ENCODE results near the gene KLF4.
A peak's percentile ranks its signal among the peaks of the same experiment; 100 is the strongest.
"Not testable (repeated sequence)": the region's sequence is repeated elsewhere in the genome, so short reads cannot be mapped to it uniquely, and the experiment has no call there.

The KLF4 gene

DNA sequence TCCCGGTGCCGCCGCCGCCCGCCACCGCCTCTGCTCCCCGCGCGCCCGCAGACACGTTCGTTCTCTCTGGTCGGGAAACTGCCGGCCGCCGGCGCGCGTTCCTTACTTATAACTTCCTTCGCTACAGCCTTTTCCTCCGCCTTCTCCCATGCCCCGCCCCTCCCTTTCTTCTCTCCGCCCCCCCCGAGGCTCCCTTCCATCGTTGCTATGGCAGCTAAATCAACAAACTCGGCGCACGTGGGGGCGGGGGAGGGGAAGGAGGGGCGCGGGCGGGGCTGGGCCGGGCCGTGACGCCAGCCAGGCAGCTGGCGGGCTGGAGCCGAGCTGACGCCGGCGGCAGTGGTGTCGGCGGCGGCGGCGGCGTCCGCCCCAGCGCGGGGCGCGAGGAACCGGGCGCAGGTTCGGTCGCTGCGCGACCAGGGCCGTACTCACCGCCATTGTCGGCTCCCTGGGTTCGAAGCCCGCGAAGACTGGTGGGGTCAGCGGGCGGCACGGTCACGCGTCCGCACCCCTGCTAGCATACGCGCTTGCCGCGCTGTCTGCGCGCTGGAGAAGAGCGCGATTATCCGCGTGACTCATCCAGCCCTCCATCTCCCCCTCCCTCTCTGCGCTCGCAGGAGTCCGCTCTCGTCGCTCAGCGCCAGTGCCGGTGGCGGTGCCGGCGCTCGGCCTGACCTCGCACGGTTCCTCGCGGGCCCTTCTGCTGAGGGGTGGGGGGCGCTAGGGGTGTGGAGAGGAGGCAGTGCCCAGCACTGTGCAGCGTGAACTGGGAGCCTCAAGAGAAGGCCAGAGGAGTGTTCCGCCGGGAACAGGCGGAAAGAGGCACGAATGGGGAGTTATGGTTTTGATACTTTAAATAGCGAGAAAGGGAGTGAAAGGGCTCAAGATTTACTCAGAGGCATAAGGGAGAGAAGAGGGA is at the start of gene KLF4:
Gene KLF4, minus strand, starts transcription at position 83 of the 919 bp plus-strand sequence. CDS start 597 bp downstream, outside the sequence.
- DNase-seq (ENCODE audit: low spot score): peak; percentile 53

DNA sequence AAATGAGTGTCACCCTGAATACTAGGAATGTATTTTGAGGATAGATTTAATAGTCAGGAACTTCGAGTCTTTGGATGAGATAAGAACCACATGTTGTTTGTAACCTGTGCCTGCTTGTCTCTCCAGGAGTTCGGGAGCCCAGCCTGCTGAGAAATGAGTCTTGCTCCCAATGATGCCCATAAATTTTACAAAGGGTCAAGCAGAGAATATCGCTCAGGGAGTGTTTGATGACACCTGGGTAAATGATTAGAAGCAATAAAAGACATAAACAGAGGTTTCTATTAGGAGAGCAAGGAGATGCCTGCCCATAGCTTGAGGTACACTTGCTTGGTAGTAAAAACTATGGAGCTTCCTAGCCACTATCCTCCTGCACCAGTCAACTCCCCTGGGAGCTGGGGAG is 46.9 kb upstream of the KLF4 start:
- no peak for DNase-seq (ENCODE audit: low spot score)

DNA sequence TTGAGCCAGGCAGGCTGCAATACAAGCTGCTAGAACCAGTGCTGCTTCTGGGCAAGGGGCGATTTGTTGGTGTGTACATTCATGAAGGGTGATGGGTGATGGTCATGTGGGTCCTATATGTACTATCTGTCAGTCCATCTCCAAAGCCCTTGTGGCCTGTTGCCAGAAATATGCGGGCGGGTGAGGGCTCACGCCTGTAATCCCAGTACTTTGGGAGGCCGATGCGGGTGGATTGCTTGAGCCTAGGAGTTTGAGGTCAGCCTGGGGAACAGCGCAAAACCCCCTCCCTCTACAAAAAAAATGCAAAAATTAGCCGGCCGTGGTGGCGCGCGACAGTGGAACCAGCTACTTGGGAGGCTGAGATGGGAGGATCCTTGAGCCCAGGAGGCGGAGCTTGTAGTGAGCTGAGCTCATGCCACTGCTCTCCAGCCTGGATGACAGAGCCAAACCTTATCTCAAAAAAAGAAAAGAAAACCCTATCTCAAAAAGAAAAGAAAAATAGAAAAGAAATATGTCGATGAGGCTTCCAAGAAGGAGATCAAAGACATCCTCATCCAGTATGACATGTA is 45.0 kb upstream of the KLF4 start:
- no peak for DNase-seq (ENCODE audit: low spot score)

DNA sequence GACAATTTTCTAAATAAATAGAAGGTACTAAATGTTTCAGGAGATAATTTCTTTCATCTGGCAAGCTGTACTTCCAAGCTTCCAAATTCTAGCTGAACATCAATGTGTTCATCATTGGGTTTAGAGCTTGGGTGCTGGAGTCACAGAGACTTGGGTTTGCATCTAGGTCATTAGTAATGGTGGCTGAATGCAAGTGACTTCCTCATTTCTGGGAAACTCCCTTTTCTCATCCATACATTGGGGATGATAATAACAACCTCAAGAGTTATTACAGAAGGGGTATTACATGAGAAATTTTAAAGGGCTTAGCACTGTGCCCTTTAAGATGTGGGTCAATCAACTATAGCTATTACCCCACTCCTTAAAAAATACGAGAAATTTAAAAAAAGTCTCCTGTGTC is 41.1 kb upstream of the KLF4 start:
- no peak for DNase-seq (ENCODE audit: low spot score)

DNA sequence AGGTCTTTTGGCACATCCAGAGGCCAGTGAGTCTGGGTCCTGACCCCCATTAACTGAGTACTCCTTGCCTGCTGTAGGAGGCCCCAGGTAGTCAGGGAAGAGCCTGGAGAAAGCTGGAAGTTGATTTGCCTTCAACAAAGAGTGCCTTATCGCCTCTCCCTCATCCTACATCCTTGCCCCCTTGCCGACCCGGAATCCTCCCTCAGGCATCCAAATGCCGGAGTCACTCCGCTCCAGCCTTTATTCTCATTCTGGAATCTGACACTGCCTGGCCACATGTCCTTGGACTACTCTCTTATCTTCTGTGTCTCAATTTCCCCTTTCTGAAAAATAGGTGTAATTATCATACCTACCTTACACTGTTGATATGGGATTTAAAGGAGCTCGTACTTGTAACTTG is 39.1 kb upstream of the KLF4 start:
- DNase-seq (ENCODE audit: low spot score): no peak

DNA sequence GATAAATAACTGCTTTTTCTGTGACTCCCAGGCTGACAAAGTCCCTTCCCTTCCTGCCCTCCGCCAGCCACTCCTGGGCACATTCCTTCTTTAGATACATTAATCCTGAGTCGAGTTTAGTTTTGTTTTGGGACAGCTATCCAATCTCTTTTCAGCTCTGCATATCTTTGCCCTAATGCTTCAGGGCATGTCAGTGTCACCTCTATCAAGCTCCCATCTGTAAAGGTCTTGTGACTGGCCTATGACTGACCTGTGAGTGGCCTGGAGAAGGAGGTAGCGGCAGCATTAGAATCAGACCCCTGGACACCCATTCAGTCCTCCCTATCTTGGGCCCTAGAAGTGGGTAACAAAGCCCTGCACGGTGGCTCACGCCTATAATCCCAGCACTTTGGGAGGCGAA is 34.0 kb upstream of the KLF4 start:
- DNase-seq (ENCODE audit: low spot score): no peak

DNA sequence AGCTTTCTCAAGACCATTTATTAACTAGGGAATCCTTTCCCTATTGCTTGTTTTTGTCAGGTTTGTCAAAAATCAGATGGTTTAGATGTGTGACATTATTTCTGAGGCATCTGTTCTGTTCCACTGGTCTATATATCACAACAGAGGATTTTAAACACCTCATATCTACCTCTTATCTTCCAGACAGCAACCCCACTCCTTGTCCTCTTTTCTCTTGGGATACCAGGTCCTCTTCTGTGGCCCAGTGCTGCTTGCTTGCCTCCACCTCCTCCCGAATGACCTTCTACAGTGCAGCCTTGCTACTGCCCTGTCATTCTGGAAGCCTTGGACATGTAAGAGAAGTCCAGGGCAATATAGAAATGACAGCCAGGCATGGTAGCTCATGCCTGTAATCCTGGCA is 30.6 kb upstream of the KLF4 start:
- no peak for DNase-seq (ENCODE audit: low spot score)

DNA sequence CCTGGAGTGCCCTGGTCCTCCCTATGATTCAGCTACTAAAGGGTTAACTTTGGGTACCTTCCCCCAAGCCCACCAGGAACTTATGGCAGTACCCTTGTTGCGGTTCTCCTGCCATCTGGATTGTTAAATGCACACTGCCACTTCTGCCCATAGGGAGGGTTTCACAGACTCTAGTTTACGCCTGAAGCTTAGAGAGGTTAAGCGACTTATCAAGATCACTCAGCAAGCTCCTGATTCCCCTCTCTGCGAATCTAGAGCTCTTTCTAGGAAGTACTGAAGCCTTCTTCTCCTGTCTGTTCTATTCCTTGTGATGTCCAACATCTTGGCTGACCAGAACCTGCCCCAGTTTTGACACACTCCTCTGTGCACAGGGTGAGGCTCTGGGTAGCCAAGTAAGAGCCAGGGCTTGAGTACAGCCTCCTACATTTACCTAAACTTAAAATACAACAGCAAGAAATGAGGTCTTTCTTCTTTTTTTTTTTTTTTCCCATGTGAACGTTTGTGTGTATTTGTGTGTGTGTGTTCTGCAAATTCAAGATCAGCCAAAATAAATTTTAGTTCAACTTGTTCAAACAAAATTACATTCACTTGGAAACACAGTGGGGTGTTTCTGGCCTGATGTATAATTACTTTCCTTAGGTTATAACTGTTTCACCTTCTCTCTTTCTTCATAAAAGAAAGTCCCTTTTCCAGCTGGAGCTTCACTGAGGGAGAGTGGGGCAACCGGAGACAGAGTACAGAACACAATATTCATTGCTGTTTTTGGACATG is 28.7 kb upstream of the KLF4 start:
- DNase-seq (ENCODE audit: low spot score): no peak

DNA sequence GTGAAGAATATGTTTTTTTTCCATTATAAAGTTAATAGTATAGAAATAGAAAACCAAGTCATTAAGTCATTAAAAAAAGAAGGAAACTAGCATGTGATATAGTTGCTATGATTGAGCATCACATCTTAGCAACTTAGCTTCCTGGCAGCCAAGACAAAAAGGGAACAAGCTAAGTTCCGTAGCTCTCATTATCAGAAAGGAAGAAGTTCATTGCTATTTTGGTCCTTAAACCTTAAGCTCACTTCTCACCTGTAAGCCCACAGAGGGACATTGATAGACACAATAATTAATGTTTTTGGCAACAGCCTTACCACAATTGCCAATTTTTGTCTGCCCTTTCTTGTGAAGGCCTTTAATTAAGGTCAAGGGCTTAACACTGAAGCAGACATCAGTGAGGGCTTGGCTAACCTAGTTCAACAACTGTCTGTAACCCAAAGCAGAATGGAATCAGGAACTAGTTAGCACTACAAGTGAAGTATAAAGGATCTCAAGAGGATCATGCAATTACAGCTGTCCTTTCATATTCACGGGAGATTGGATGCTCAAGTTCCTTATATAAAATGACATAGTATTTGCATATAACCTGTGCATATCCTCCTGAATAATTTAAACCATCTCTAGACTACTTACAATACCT is 24.0 kb upstream of the KLF4 start:
- peak; percentile 2 for DNase-seq (ENCODE audit: low spot score)

DNA sequence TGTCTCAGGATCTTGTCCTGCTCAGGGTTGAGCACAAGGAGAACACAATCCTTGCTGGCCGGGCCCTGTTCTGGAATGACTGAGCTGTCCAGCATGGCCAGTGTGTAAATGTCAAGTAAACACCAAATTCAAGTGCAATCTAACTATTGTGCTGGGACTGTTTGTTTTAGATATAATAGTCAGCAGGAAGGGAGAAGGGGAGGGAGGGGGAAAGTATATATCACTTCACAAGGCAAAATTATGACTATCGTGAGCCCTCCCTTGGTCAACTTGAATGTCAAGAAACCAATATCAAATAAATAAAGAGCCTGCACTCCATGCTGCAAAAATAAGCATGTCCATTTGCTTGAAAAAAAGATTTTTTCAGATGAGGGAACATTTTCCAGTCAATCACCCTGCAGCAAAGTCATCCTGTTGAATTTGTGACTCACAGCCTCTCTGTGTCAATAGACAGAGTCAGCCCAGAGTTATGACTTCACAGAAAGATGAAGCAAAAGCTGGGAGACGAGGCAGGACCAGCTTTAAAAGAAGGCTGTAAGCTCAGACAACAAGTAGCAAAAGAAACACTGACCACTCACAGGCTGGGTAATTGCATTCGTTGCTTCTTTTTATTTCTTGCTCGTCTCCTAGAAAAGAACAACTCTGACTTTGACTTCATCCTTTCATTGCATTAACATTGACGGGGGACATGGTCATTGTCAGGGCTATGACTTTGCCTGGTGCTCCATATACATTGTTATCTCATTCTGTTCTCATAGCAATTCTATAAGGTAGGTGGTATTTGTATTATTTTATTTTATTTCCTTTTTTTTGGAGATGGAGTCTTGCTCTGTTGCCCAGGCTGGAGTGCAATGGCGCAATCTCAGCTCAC is 15.3 kb upstream of the KLF4 start:
- DNase-seq (ENCODE audit: low spot score): no peak

DNA sequence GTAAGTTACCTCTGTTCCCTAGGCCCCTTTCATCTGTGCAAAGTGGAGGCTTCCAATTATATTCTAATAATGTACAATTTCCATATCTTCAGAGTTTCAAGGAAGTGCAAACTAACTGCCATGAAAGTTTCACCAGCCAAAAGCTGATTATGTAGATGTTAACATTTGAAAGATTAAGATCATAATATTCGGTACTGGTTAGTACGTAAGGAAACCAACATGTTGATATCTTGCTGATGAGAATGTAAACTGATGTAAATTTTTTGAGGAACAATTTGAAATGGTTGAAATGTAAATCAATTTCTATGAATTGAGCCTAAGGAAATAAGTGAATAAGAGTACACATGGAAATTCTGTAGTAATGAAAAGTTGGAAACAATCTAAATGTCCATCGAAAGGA is 12.9 kb upstream of the KLF4 start:
- no peak for DNase-seq (ENCODE audit: low spot score)

DNA sequence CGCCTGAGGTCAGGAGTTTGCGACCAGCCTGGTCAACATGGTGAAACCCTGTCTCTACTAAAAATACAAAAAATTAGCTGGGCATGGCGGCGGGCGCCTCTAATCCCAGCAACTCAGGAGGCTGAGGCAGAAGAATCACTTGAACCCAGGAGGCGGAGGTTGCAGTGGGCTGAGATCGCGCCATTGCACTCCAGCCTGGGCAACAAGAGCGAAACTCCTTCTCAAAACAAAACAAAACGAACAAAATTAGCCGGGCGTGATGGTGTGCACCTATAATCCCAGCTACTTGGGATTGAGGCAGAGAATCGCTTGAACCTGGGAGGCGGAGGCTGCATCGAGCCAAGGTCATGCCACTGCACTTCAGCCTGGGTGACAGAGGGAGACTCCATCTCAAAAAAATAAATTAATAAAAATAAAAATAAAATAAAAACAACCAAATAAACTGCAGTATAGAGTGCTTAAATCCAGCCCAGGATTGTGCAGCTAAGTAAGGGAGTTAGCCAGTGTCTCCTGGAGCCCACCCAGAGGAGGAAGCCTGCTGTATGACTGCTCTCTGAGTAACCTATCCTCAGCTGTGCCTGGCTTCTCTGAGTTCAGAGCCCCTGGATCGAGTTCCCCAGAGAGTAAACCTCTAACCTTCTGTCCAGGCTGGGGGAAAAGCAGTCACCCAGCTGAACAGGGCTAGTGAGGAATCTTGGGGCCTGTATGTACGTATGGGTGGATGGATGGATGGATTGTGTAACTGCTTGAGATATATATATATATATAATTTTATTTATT is 11.0 kb upstream of the KLF4 start:
- not testable (repeated sequence) for DNase-seq (ENCODE audit: low spot score)

DNA sequence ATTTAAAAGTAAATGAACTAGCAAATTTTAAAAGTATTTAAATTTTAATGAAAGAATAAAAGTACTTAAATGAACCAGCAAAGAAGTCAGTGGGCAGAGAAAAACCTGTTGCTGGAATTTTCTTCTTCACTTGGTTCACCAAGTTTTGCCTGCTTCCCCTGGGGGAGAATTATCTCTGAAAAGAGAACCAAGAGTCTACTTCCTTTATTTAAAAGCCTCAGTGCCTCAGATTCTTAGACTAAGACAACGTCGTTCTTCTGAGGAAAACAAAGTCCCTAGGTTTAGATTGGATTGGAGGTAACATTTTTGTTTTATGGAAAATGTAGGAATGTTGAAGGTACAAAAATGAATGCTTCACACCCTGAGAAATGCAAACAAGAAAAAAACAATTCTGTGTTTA is 7.4 kb upstream of the KLF4 start:
- no peak for DNase-seq (ENCODE audit: low spot score)

DNA sequence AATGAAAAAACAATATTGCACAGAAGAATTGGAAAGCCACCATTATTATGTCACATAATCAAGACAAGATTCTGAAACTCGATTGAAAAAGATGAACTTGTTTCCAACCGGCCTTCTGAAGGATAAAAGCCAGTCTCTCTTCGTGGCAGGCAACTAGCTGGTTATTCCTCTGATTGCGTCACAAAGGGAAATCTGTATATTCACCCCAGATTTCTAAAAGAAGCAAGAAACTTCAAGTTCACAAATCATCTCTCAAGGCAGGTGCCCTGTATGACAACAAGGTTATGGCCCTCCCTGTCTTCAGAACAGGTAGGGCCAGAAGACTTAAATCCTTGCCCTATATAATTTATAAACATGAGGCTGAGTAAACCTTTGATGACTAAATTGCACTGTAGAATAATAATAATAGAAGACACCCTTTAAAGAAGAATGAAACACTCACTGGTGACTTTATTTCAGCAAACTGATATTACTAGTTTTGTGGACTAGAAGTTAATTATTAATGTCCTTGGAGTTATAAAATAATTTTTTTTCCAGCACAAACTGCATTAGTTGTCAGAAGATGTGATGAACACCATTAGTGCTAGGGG is 2.9 kb upstream of the KLF4 start:
- no peak for DNase-seq (ENCODE audit: low spot score)

DNA sequence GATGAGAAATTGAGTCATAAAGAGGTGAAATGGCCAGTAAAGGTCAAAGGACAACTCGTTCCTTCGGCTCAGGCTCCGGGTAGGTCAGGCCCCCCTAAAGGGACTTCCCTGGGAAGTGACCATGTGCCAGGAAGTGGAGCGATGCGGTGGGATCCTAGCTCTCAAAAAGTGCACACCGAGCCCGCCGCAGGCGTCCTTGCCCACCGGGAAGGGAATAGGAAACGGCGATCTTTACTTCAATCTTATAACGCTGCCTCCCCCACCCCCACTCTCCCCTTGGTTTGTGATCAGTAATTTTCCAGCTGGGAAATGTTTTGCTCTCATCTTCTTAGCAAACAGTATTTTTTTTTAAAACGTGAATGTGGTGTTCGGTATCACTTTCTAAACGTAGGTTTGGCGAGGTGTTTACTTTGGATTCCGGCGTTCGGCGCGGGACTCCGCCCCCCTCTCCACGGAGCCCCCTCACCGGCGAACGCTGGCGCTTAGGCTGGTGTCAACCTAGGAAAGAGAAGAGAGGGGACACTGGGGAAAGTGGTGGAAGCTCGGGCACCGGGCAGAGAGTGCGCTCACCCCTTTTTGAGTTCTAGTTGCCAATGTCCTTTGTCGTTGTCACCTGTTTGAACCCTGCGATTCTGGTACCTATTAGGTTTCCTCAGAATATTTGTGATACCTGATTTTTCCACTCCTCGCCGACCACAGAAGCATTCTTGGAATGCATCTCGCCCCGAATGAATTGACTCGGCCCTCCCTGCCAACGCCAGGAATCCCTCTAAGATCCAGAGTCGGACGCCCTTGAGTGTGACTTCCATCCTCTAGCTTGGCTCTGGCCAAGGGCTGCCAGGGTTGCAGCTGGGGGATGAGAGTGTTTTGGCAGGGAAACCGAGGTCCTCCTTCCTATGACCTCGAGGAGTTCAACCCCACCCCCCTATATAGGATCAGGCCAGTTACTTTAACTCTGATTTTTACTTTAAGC is 1.8 kb upstream of the KLF4 start:
- no peak for DNase-seq (ENCODE audit: low spot score)

DNA sequence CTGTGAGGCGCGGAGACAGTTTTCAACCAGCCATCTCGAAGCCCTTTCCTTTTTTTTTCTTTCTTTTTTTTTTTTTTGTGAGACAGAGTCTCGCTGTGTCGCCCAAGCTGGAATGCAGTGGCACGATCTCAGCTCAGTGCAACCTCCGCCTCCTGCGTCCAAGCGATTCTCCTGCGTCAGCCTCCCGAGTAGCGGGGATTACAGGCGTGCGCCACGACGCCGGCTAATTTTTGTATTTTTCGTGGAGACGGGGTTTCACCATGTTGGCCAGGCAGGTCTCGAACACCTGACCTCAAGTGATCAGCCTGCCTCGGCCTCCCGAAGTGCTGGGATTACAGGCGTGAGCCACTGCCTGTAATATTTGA is 1.0 kb upstream of the KLF4 start:
- not testable (repeated sequence) for DNase-seq (ENCODE audit: low spot score)

DNA sequence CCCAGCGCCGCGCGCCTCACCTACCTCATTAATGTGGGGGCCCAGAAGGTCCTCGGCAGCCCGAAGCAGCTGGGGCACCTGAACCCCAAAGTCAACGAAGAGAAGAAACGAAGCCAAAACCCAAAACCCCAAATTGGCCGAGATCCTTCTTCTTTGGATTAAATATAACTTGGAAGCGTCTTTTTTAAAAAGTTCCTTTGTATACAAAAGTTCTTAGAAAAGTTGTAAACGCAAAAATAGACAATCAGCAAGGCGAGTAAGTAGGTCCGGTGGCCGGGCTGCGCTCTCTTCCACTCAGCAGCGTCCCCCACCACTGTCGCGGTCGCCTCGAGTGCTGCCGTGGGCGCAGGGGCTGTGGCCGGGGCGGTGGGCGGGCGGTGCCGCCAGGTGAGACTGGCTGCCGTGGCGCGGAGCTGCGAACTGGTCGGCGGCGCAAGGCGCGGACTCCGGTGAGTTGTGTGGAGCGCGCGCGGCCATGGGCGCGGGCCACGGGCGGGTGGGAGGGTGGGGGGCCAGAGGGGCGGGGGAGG is 360 bp downstream of the KLF4 start:
- no peak for DNase-seq (ENCODE audit: low spot score)

DNA sequence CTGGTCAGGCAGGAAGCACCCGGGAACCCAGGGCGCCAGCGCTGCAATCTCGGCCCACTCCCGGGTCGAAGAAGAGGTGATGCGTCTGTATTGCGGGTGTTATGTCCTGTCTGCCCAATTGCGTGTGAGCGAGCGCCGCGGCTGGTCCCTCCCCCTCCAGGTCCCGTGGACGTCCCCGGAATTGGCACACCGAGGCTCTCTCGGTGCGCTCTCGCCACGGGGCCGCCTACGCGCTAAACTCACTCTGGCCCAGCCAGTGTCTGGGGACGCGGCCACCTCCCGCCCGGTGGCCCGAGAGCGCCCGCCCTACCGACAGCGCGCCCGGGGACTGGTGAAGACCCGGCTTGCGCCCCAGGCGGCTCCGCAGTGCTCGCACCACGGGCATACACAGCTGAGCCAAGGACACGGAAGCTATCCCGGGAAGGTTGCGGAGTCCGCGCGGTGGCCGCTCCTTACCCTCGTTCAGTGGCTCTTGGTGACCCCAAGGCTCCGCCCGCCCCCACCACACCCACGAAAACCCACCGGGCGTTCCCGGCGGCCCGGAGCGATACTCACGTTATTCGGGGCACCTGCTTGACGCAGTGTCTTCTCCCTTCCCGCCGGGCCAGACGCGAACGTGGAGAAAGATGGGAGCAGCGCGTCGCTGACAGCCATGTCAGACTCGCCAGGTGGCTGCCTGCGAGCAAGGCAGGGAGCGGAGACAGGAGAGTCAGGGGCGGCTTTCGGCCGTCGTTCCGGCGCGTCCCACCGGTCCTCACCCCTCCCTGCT is 1.0 kb downstream of the KLF4 start:
- DNase-seq (ENCODE audit: low spot score): no peak
